GM12872 (cell line): ENCODE measurements around the gene TATDN3.

Experiments used
- CTCF ChIP-seq: IDR thresholded peaks from 3 replicates; pipeline ENCODE4 v1.5.1; 2011; ENCODE audit warnings: low read depth, mild to moderate bottlenecking, low read length, moderate library complexity; ENCODE audit not compliant: insufficient read depth

Gene TATDN3

GRCh38 chr1:212769459-212770167, 22.1 kb upstream of the TATDN3 start:
- no peak for TF ChIP-seq CTCF

GRCh38 chr1:212771341-212771740, 20.4 kb upstream of the TATDN3 start:
- no peak for TF ChIP-seq CTCF

- TF ChIP-seq CTCF: no peak
Measured at GRCh38 chr1:212773011-212773410, 18.7 kb upstream of the TATDN3 start.

- TF ChIP-seq CTCF: no peak
Measured at GRCh38 chr1:212774584-212774983, 17.1 kb upstream of the TATDN3 start.

GRCh38 chr1:212775241-212775640, 16.5 kb upstream of the TATDN3 start:
- TF ChIP-seq CTCF: no peak

GRCh38 chr1:212777151-212777550, 14.5 kb upstream of the TATDN3 start:
- TF ChIP-seq CTCF: no peak

- TF ChIP-seq CTCF: no peak
Measured at GRCh38 chr1:212780759-212781158, 10.9 kb upstream of the TATDN3 start.
